ENCODE results near the gene ANAPC15. TPM values are rescaled to one million over a fixed set of nuclear protein-coding genes. Genes with fewer than 3 reads are reported as not detected.
A peak's percentile ranks its signal among the peaks of the same experiment; 100 is the strongest.

The ANAPC15 gene
- polyA plus RNA-seq, 3 donors = 92.6 to 112 (median 94.8) TPM

GRCh38 chr11:72119198-72119597 is 6.7 kb upstream of the ANAPC15 start:
- intact Hi-C loops (cut with micrococcal nuclease) = no loop called here

GRCh38 chr11:72116019-72116755 is 3.7 kb upstream of the ANAPC15 start:
- peaks cover 7 to 12% of the 10 kb centered on the region in 2 donors for H3K36me3 Mint-ChIP-seq
- no peak overlapping the region for H3K4me3 Mint-ChIP-seq
- H3K27me3 Mint-ChIP-seq (ENCODE audit: low read depth in 3 of 3) = peaks cover 0 to 5% (median 0%) of the 10 kb centered on the region in 3 donors
- 94% methylated on average over 3 of the region's 6 CpGs for WGBS (ENCODE audit: insufficient coverage)
- Histone ChIP-seq H3K9ac (ENCODE audit: insufficient read depth, low read length, poor library complexity, severe bottlenecking) (no peak overlapping the region), H3K4me1 (ENCODE audit: control insufficient read depth in 1 of 2, insufficient read depth in 2 of 2, low read length in 2 of 2) (peaks cover 50 to 54% of the 10 kb centered on the region in 2 donors), H3K79me2 (ENCODE audit: insufficient read depth, low read length) (peaks cover 7% of the 10 kb centered on the region), H3K4me2 (replicated peaks; ENCODE audit: extremely low read depth, low read length, poor library complexity, severe bottlenecking) (no peak overlapping the region), H3K4me3 (replicated peaks in 1 of 3; ENCODE audit: low read depth in 2 of 3, low read length in 3 of 3) (no peak overlapping the region), H2AFZ (ENCODE audit: insufficient read depth, low read depth, low read length, poor library complexity, severe bottlenecking) (peak overlapping the region; percentile 43), H3K27ac (ENCODE audit: low read depth in 1 of 2, low read length in 2 of 2) (peak overlapping the region in 1 of 2 donors; percentile 46), H3K27me3 (ENCODE audit: control insufficient read depth in 2 of 2, insufficient read depth in 2 of 2, low read length in 2 of 2) (no peaks in the 10 kb centered on the region), H3K9me3 (replicated peaks in 1 of 2; ENCODE audit: control insufficient read depth in 1 of 2, insufficient read depth in 1 of 2, low read length in 2 of 2) (no peaks in the 10 kb centered on the region), H3K36me3 (replicated peaks in 1 of 2; ENCODE audit: control insufficient read depth in 1 of 2, insufficient read depth in 2 of 2, low read length in 2 of 2) (no peaks in the 10 kb centered on the region), H4K20me1 (ENCODE audit: insufficient read depth, low read length) (no peaks in the 10 kb centered on the region)
- no peak for TF ChIP-seq CTCF (IDR thresholded peaks at IDR 0.05)
- intact Hi-C loops (cut with micrococcal nuclease) = no loop called here
- H3K4me1 Mint-ChIP-seq = peaks cover 53% of the 10 kb centered on the region
- peaks cover 0 to 5% (median 0%) of the 10 kb centered on the region in 7 donors for H3K9me3 Mint-ChIP-seq
- DNase-seq = peak in 1 of 3 donors; percentile 33
- H3K27ac Mint-ChIP-seq = peak overlapping the region in 4 of 7 donors; percentile 6 to 65 (median 28)

More at GRCh38 chr11:72119198-72119597, 6.7 kb upstream of the ANAPC15 start:
- Histone ChIP-seq H3K79me2 (ENCODE audit: insufficient read depth, low read length) (no peaks in the 10 kb centered on the region), H3K4me1 (ENCODE audit: control insufficient read depth in 1 of 2, insufficient read depth in 2 of 2, low read length in 2 of 2) (peaks cover 37 to 39% of the 10 kb centered on the region in 2 donors), H3K9ac (ENCODE audit: insufficient read depth, low read length, poor library complexity, severe bottlenecking) (no peak overlapping the region), H3K27me3 (ENCODE audit: control insufficient read depth in 2 of 2, insufficient read depth in 2 of 2, low read length in 2 of 2) (no peaks in the 10 kb centered on the region), H3K4me3 (replicated peaks in 1 of 3; ENCODE audit: low read depth in 2 of 3, low read length in 3 of 3) (no peak overlapping the region), H4K20me1 (ENCODE audit: insufficient read depth, low read length) (no peaks in the 10 kb centered on the region), H2AFZ (ENCODE audit: insufficient read depth, low read depth, low read length, poor library complexity, severe bottlenecking) (peak overlapping the region; percentile 63), H3K4me2 (replicated peaks; ENCODE audit: extremely low read depth, low read length, poor library complexity, severe bottlenecking) (no peak overlapping the region), H3K9me3 (replicated peaks in 1 of 2; ENCODE audit: control insufficient read depth in 1 of 2, insufficient read depth in 1 of 2, low read length in 2 of 2) (peaks cover 0 to under 1% of the 10 kb centered on the region in 2 donors), H3K36me3 (replicated peaks in 1 of 2; ENCODE audit: control insufficient read depth in 1 of 2, insufficient read depth in 2 of 2, low read length in 2 of 2) (no peaks in the 10 kb centered on the region), H3K27ac (ENCODE audit: low read depth in 1 of 2, low read length in 2 of 2) (peak overlapping the region; percentile 43 to 73)
- Mint-ChIP-seq H3K27ac (peak overlapping the region; percentile 61 to 91 (median 87)), H3K36me3 (peaks cover 2 to 9% of the 10 kb centered on the region in 2 donors), H3K27me3 (ENCODE audit: low read depth in 3 of 3) (peaks cover 0 to 3% (median 0%) of the 10 kb centered on the region in 3 donors), H3K4me3 (no peak overlapping the region), H3K9me3 (peaks cover 0 to 4% (median 0%) of the 10 kb centered on the region in 7 donors), H3K4me1 (peaks cover 42% of the 10 kb centered on the region)
- no peak for TF ChIP-seq CTCF (IDR thresholded peaks at IDR 0.05)
- no CpG with 5 or more reads among the region's 6 CpGs for WGBS (ENCODE audit: insufficient coverage)
- DNase-seq = peak in 1 of 3 donors; percentile 40
